Chondrocyte (in vitro differentiated cells): Measurements from ENCODE around the gene POU2F1. TPM values are rescaled to one million over a fixed set of nuclear protein-coding genes. Genes with fewer than 3 reads are reported as not detected.

Source experiments
- DNase-seq: peaks from one replicate; pipeline ENCODE4 v3.0.0; 2021; ENCODE audit warnings: mixed read lengths, low spot score
- H3K27ac Mint-ChIP-seq: one replicate; pipeline ENCODE4 v1.8.0; 2021; ENCODE audit warnings: mild to moderate bottlenecking, moderate library complexity, mixed read lengths; ENCODE audit not compliant: unreplicated experiment
- H3K27me3 Mint-ChIP-seq: 2 replicates; pipeline ENCODE4 v1.8.0; 2021; ENCODE audit warnings: low read depth, mixed read lengths
- H3K36me3 Mint-ChIP-seq: 2 replicates; pipeline ENCODE4 v1.8.0; 2021; ENCODE audit warnings: low read depth, mixed read lengths
- H3K4me1 Mint-ChIP-seq: 2 replicates; pipeline ENCODE4 v1.8.0; 2021; ENCODE audit warnings: low read depth, mild to moderate bottlenecking, mixed read lengths
- H3K4me3 Mint-ChIP-seq: one replicate; pipeline ENCODE4 v1.8.0; 2021; ENCODE audit warnings: mild to moderate bottlenecking, moderate library complexity, mixed read lengths; ENCODE audit not compliant: unreplicated experiment
- H3K9me3 Mint-ChIP-seq: 2 replicates; pipeline ENCODE4 v1.8.0; 2021; ENCODE audit warnings: low read depth, mixed read lengths
- total RNA-seq: library from RNA; stranded (reverse); gene quantifications from 3 replicates; pipeline ENCODE4 v1.2.1, GENCODE V29; 2021
- TF ChIP-seq, protein P1 (sequence below): fragments of 200-600 bp; sonication (generic); IDR thresholded peaks from 2 replicates; pipeline ENCODE4 v1.5.0; 2021; ENCODE audit warnings: antibody characterized with exemption, mild to moderate bottlenecking, moderate library complexity

The POU2F1 gene
- total RNA-seq, 1 donor from 2014 or later: 13.2 TPM

DNA sequence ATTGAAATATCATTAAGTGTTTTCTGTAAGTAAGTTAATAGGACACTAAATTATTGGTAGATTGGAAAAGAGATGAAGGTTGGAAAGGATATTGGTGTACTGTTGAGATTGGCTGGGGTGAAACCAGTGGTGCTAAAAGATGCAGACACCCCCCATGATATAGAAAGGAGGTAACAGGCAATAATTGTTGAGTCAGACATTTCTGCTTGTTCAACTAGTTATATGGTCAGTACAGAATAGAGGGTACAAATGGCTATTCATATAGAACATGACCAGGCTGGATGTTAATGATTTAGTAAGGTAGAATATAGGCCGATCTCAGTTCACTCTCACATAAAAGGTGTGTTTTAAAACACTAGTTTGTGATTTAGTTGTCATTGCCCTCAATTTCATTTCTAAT, 104.5 kb downstream of the POU2F1 start:
- TF ChIP-seq, protein P1, sequence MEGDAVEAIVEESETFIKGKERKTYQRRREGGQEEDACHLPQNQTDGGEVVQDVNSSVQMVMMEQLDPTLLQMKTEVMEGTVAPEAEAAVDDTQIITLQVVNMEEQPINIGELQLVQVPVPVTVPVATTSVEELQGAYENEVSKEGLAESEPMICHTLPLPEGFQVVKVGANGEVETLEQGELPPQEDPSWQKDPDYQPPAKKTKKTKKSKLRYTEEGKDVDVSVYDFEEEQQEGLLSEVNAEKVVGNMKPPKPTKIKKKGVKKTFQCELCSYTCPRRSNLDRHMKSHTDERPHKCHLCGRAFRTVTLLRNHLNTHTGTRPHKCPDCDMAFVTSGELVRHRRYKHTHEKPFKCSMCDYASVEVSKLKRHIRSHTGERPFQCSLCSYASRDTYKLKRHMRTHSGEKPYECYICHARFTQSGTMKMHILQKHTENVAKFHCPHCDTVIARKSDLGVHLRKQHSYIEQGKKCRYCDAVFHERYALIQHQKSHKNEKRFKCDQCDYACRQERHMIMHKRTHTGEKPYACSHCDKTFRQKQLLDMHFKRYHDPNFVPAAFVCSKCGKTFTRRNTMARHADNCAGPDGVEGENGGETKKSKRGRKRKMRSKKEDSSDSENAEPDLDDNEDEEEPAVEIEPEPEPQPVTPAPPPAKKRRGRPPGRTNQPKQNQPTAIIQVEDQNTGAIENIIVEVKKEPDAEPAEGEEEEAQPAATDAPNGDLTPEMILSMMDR: no peak
- H3K36me3 Mint-ChIP-seq: peaks cover 26% of the 10 kb centered on the region
- H3K4me3 Mint-ChIP-seq: no peak overlapping the region
- H3K9me3 Mint-ChIP-seq: peaks cover 39% of the 10 kb centered on the region
- DNase-seq: no peak
- peaks cover 6% of the 10 kb centered on the region for H3K4me1 Mint-ChIP-seq
- H3K27me3 Mint-ChIP-seq: no peaks in the 10 kb centered on the region
- no peak overlapping the region for H3K27ac Mint-ChIP-seq

DNA sequence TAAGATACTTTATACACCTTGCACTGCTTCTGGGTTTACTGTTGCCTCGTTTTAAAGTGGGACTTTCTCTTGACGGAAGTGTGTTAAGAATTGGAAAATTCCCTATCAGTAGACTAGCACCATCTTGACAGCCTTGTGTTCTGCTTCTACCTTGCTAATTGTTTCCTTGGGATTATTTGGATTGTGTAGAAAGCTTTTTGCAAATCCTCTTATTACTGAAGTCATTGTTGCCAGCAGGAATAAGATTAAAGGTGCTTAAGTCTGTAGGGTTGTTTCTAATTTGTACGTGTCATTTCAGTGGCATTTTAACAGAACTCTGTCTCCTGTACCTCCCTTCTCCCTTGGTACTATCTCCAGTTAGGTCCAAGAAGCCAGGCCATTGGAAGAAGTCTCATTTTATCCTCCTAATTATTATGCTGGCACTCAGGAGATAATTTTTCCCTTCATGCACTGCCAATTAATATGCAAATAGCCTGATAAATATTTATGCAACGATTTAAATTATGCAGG, 107.7 kb downstream of the POU2F1 start:
- Mint-ChIP-seq H3K4me3 (no peak overlapping the region), H3K27me3 (no peaks in the 10 kb centered on the region), H3K27ac (no peak overlapping the region), H3K36me3 (peaks cover 8% of the 10 kb centered on the region), H3K4me1 (peaks cover 30% of the 10 kb centered on the region), H3K9me3 (peaks cover 10% of the 10 kb centered on the region)
- TF ChIP-seq, protein P1: no peak
- DNase-seq: no peak

DNA sequence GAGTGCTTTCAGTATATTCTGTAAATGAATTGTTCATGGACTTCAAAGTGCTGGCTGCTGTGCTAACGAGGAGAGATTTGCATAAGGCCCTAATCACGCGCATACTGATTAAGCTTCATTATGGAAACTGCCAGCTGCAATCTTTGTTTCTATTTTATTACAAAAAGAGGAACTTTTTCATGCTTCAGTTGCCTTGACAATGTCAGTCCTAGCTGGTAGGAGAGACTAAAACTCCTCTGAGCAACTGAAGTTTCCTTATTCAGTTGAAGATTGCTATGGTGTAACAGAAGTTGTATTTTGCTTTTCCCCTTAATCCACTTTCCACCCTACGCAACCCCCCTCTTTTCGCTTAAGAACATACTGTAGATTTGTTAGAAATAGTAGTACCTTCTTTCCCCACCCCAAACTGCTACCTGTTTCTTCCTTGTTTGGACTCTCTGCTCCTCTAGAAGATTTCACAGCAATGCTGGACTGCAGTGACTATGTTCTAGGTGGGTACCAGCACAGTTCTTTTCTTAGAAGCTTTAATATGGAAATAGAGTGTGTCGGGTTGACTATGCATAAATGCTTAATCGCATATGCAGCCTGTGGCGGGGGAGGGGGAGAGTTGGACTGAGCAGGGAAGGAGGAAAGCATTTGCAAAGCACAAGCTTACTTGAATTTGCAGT, 108.3 kb downstream of the POU2F1 start:
- Mint-ChIP-seq H3K4me3 (no peak overlapping the region), H3K4me1 (peaks cover 30% of the 10 kb centered on the region), H3K27ac (no peak overlapping the region), H3K36me3 (peaks cover 5% of the 10 kb centered on the region), H3K27me3 (no peaks in the 10 kb centered on the region), H3K9me3 (peaks cover 10% of the 10 kb centered on the region)
- DNase-seq: no peak
- TF ChIP-seq, protein P1: no peak

DNA sequence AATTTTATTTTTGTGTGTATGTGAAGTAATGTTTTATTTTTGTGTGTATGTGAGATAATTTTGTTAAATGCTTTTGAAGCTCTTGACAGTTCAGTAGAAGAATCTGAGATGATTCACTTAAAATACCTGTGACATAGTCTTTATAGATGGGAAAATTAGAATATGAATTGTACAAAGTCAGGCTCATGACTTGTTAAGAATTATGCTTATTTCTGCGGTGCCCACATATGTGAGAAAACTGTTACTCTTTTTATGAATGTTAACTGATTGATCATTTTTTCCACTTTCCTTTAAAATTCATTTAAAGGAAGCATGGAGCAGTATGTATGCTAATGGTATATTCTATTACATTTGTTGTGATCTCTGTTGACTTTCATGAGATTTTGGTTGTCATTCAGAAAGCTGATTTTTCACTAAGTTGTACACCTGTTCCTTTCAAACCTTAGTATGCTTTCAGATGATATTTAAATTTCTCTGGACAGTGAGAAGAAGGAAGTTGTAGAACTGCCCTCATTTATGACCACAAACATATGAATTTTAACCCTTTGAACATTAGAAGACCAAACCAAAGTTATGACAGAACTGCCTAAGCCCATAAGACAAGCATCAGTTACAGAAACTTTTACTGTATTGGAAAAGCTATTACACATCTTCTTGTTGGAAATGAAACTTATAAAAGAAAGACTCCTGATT, 110.1 kb downstream of the POU2F1 start:
- no peaks in the 10 kb centered on the region for H3K27me3 Mint-ChIP-seq
- no peak overlapping the region for H3K4me3 Mint-ChIP-seq
- peaks cover 30% of the 10 kb centered on the region for H3K4me1 Mint-ChIP-seq
- H3K36me3 Mint-ChIP-seq: peaks cover 4% of the 10 kb centered on the region
- TF ChIP-seq, protein P1: no peak
- peak overlapping the region; percentile 62 for H3K27ac Mint-ChIP-seq
- no peak for DNase-seq
- no peaks in the 10 kb centered on the region for H3K9me3 Mint-ChIP-seq

DNA sequence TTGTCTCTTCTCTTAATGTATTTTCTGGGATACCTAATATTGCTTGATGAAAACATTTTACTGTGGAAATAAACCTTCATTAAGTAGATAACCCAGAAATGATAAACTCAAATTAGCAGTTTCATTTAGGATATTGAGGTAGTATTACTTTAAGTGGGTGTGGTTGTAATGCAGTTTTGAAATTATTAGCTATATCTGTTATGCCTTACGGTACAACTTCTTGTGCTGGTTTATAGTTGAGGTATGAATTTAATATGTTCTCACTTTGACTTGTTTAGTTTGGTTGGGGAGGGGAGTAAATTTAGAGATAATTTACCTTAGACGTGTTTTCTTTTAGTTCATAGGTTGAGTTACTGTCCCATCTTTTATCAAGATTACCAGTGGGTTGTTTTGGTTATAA, 111.0 kb downstream of the POU2F1 start:
- no peaks in the 10 kb centered on the region for H3K27me3 Mint-ChIP-seq
- DNase-seq: no peak
- no peak overlapping the region for H3K4me3 Mint-ChIP-seq
- H3K36me3 Mint-ChIP-seq: peaks cover 4% of the 10 kb centered on the region
- no peak overlapping the region for H3K27ac Mint-ChIP-seq
- H3K9me3 Mint-ChIP-seq: no peaks in the 10 kb centered on the region
- TF ChIP-seq, protein P1: no peak
- H3K4me1 Mint-ChIP-seq: peaks cover 30% of the 10 kb centered on the region
